Lower leg skin (tissue), 3 donors: ENCODE measurements around the gene TRAPPC4.

ENCODE experiments used
- CTCF ChIP-seq, 3 donors: fragments of 450-650 bp; IDR thresholded peaks; one replicate each; pipeline ENCODE4 v1.5.1; 2016; ENCODE audit warnings: antibody characterized with exemption in 3 of 3, mild to moderate bottlenecking in 3 of 3, moderate library complexity in 2 of 3
- POLR2A ChIP-seq, 2 donors: fragments of 450-650 bp; IDR thresholded peaks; one replicate each; pipeline ENCODE4 v1.6.1; 2016 to 2017; ENCODE audit warnings: antibody characterized with exemption in 2 of 2, mild to moderate bottlenecking in 1 of 2, moderate library complexity in 1 of 2

GRCh38 chr11:119027561-119028345, 9.2 kb downstream of the TRAPPC4 start:
- TF ChIP-seq CTCF (IDR thresholded peaks at IDR 0.05) (no peak), POLR2A (IDR thresholded peaks at IDR 0.05) (no peak)
